Right lobe of liver (tissue), 6 donors: Measurements from ENCODE around the gene GFI1. TPM values are rescaled to one million over a fixed set of nuclear protein-coding genes. Genes with fewer than 3 reads are reported as not detected.

ENCODE experiments used
- ATAC-seq, 4 donors: fragments of 200-7000 bp; cut with Tn5 transposase; one replicate each; pipeline ENCODE4 v1.9.1; 2020; ENCODE audit warnings: mild to moderate bottlenecking in 4 of 4, moderate library complexity in 4 of 4
- DNase-seq, 3 donors: peaks; one replicate each; pipeline ENCODE4 v3.0.0-alpha.2; 2020
- H3K27ac ChIP-seq, 3 donors: fragments of 200-600 bp; one replicate each; pipeline ENCODE4 v1.8.0; 2022
- H3K27me3 ChIP-seq, 2 donors: fragments of 200-600 bp; one replicate each; pipeline ENCODE4 v1.8.0; 2022
- H3K36me3 ChIP-seq, 4 donors: fragments of 200-600 bp; sonication (generic) in 1 of 4; one replicate each; pipeline versions ENCODE4 v1.5.1 to v1.8.0; 2017 to 2022; ENCODE audit warnings: control low read depth in 1 of 4
- H3K4me1 ChIP-seq, 4 donors: fragments of 200-600 bp; sonication (generic) in 1 of 4; one replicate each; pipeline versions ENCODE4 v1.5.1 to v1.8.0; 2017 to 2022; ENCODE audit warnings: control low read depth in 1 of 4
- H3K4me3 ChIP-seq, 3 donors: fragments of 200-600 bp; one replicate each; pipeline ENCODE4 v1.8.0; 2022
- H3K9me3 ChIP-seq, 4 donors: fragments of 200-600 bp; sonication (generic) in 1 of 4; one replicate each; pipeline versions ENCODE4 v1.5.1 to v1.8.0; 2017 to 2022; ENCODE audit warnings: control low read depth in 1 of 4
- POLR2A ChIP-seq: fragments of 450-650 bp; IDR thresholded peaks from one replicate; pipeline ENCODE4 v1.6.1; 2017; ENCODE audit warnings: antibody characterized with exemption, mild to moderate bottlenecking
- WGBS: methylation state at CpG from one replicate; pipeline ENCODE4 v1.1.6; 2018; ENCODE audit warnings: low coverage, low lambda C conversion rate; ENCODE audit not compliant: insufficient coverage; ENCODE audit errors: missing lambda C conversion rate; 5-methylcytosine and 5-hydroxymethylcytosine counted together
- intact Hi-C, 2 donors: fragments of 100-400 bp; cut with DNase I; formaldehyde crosslinking; loops; one replicate each; pipeline versions ENCODE4 v1.11.2 to v1.14.1; 2022
- total RNA-seq, 6 experiments: library from RNA; depleted of rRNA in 2 of 6; stranded (reverse); fragments of >200 nt in 2 of 6; fragmentation: NEBNext Ultra II Directional in 3 of 6; extraction: Animal tissue kit (Norgen Biotek cat#: 25700) in 3 of 6; gene quantifications; one replicate each; pipeline versions ENCODE4 v1.1.0 to v1.2.4, GENCODE V29; 2016 to 2023
- TF ChIP-seq, protein P1 (sequence below), 4 donors: fragments of 200-600 bp in 3 of 4; fragments of 450-650 bp in 1 of 4; IDR thresholded peaks; one replicate each; pipeline versions ENCODE4 v1.5.1 to v1.8.0; 2016 to 2022; ENCODE audit warnings: antibody characterized with exemption in 4 of 4, mild to moderate bottlenecking in 2 of 4
- donor health status: DM: no; HTN: yes; CAD: no.
- donor health status: DM: no; HTN: no; CAD: no.
- donor health status: DM: no; HTN: no; CAD: no.
- donor health status: DM: no; HTN: yes; CAD: no.
- donor health status: DM: no; HTN: yes; CAD: no.

GFI1 gene
- total RNA-seq, 6 experiments from 2014 or later = 0.12 to 0.80 (median 0.42) TPM

DNA sequence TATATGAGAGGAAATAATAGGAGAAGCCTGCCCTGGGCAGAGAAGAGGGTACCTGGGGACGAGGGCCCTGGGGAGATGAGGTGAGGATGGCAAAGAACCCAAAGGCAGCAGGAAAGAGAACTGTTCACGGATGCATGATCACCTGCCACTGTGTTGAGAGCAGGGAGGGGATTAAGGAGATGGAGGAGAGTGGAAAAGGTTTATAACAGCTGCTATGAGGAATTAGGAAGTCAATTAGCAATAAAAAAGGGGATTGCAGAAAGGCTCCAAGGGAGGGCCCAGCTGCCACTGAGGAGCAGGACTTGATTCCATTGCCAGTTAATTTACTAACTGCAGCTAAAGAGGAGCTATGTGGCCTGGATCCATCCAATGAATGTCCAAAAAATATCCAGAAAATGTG, 61.1 kb downstream of the GFI1 start:
- Histone ChIP-seq H3K4me1 (no peaks in the 10 kb centered on the region), H3K36me3 (no peaks in the 10 kb centered on the region), H3K4me3 (no peak overlapping the region), H3K27me3 (no peaks in the 10 kb centered on the region), H3K9me3 (no peaks in the 10 kb centered on the region), H3K27ac (no peak overlapping the region)
- no peak for DNase-seq
- intact Hi-C loops = no loop called here
- 87% methylated on average over 2 of the region's 2 CpGs for WGBS
- no peak for ATAC-seq
- no peak for TF ChIP-seq POLR2A
- TF ChIP-seq, protein P1, sequence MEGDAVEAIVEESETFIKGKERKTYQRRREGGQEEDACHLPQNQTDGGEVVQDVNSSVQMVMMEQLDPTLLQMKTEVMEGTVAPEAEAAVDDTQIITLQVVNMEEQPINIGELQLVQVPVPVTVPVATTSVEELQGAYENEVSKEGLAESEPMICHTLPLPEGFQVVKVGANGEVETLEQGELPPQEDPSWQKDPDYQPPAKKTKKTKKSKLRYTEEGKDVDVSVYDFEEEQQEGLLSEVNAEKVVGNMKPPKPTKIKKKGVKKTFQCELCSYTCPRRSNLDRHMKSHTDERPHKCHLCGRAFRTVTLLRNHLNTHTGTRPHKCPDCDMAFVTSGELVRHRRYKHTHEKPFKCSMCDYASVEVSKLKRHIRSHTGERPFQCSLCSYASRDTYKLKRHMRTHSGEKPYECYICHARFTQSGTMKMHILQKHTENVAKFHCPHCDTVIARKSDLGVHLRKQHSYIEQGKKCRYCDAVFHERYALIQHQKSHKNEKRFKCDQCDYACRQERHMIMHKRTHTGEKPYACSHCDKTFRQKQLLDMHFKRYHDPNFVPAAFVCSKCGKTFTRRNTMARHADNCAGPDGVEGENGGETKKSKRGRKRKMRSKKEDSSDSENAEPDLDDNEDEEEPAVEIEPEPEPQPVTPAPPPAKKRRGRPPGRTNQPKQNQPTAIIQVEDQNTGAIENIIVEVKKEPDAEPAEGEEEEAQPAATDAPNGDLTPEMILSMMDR (IDR thresholded peaks at IDR 0.05) = no peak

Other genes with a start within 250 kb of the GFI1 start
- gene GLMN, start 187.9 kb downstream of the GFI1 start, total RNA-seq = 1 to 10 TPM; 1.6 to 3.6 (median 2.5) TPM
- gene RPAP2, start 187.9 kb downstream of the GFI1 start, total RNA-seq = 10 to 100 TPM in 4 of 6 experiments, 1 to 10 TPM in 2; 7.1 to 12.7 (median 11.1) TPM